GM21515 (cell line): ENCODE results near the gene TSC2.
A peak's percentile ranks its signal among the peaks of the same experiment; 100 is the strongest.

Source experiments
- ATAC-seq: cut with Tn5 transposase; IDR thresholded peaks from one replicate; pipeline ENCODE4 v1.9.1; 2021; ENCODE audit not compliant: unreplicated experiment

The TSC2 gene

DNA sequence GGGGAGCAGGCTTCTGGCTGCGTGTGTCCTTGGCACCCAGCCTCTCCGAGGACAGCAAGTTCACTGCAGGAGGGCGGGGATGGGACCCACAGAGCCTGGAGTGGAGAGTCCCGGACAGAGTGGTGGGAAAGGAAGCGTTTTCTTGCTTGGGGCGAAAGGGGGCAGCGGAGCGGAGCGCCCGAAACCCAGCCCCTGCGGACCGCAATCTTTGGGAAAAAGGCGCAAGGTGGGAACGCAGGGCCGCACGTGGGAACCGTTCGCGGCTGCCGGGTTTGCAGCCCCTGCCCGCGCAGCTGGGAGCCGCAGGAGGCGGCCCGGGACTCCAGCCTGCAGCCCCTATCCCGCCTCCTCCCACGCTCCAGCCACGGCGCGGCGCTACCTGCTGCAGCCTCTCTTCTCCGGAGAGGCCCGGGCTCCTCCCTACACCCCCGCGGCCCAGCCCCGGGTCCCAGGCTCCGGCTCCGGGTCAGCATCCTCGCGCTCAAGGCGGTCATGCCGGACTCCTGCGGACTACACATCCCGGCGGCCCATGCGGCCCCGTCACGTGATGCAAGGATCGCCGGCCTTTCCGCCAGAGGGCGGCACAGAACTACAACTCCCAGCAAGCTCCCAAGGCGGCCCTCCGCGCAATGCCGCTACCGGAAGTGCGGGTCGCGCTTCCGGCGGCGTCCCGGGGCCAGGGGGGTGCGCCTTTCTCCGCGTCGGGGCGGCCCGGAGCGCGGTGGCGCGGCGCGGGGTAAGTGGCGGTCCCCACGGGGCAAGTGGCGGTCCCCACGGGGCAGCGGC lies at the start of gene TSC2, which contains the start of gene NTHL1:
TSC2 (plus strand) TSS at position 656 of the 786 bp plus-strand sequence. CDS start 631 bp downstream, outside the sequence.
NTHL1 (minus strand) TSS at position 505 of the 786 bp plus-strand sequence; CDS start at position 494, 11 bp downstream.
- ATAC-seq: peak; percentile 93

DNA sequence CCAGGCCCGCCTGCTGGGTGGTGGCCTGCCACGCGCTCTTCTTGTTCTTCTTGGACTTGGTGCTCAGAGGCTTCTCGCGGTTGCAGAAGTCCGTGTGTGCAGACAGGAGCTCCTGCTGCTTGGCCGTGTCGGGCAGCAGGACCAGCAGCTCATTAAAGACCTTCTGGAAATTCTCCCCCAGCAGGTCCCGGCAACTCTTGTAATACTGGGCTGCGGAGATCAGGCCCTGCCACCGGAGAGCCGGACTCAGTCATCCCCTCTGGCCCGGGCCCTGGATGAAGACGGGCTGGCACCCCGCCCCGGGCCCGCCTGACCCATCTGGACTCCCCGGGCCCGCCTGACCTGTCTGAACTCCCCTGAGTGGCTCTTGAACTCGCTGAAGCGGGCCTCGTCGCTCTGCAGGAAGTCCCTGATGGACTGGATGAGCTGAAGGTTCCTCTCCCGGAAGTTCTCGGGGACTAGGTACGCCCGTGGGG lies 49.4 kb upstream of the TSC2 start:
- ATAC-seq: no peak

DNA sequence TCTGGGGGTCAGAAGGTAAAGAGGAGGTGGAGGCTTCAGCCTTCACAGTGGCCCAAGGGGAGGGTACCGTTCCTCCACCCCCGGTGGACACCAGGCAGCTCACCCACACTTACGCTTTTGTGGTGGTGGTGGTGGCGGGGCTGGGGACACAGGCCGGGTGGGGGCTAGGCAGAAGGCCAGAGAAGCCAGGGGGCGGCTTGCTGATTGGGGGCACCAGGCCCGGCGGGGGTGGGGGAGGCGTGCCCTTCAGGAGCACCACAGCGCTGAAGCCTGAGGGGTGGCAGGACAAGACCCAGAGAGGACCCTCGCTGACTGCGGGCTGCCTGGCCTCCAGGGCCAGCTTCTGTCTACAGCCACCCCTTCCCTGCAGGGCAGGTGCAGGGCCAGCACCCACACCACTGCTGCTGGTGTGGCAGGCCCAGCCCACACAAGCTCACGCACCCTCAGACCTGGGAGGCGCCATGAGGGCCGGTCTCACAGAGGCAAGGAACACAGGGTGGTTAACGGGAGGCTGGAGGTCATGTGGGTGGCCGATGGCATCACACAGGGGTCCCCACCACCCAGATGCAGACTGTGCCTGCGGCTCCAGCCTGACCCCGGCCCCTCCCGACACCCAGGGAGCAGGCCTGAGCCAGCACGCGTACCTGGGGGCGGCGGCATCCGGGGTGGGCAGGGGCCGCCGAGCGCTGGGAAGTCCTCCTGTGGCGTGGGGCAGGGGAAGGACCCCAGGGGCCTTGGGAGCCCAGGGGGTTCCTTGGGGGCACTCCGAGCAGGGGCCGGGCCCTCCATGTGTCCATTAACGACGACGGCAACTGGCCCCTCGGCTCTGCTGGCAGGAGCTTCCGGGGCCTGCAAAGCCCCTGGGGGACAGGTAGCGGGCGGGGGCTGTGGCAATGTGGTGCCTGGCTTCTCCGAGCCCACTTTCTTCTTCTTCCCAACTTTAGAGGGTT lies 48.7 kb upstream of the TSC2 start:
- no peak for ATAC-seq

DNA sequence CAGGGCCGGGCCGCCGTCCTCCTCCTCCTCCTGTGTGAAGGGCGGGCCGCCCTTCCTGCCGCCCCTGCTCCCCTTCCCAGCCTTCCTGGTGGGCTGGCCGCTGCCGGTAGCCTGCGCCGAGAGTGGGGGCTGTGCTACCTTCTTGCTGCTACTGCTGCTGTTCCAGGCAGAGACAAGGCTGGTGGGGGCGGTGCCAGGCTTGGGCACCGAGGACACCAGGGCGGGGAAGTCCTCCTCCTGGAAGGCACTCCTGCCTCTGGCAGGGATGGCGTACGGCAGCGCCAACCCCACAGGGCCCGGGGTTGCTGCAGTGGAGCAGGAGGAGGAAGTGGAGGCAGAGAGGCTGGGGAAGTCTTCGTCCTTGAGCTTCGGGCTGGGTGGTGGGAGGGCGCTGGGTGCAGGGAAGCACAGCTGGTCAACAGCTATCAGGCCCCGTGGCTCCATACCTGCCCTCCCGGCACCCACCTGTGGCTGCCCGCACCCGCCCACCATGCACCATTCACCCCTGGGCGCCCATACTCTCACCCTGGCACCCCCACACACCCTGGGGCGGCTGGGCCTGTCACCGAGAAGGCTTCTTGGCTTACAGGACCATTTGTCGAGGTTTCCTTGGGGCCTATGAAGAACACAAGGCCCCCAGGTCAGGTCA lies 47.8 kb upstream of the TSC2 start:
- ATAC-seq: no peak

DNA sequence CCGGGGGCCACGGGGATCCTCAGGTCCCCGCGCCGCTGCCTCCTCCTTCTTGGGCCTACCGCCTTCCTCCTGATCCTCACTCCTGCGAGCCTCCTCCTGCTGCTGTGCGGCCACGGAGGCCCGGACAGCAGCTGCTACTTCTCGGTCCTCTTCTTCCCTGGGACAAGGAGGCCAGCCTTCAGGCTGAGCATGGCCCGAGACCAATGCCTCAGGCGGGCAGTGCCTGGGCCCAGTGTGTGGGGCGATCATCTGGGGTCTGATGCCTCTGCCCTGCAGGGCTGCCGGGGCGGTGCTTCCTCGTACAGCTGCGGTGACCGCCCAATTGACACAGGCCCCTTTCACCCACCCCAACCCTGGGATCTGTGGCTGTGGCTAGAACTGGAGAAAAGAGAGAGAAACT lies 46.8 kb upstream of the TSC2 start:
- ATAC-seq: no peak

DNA sequence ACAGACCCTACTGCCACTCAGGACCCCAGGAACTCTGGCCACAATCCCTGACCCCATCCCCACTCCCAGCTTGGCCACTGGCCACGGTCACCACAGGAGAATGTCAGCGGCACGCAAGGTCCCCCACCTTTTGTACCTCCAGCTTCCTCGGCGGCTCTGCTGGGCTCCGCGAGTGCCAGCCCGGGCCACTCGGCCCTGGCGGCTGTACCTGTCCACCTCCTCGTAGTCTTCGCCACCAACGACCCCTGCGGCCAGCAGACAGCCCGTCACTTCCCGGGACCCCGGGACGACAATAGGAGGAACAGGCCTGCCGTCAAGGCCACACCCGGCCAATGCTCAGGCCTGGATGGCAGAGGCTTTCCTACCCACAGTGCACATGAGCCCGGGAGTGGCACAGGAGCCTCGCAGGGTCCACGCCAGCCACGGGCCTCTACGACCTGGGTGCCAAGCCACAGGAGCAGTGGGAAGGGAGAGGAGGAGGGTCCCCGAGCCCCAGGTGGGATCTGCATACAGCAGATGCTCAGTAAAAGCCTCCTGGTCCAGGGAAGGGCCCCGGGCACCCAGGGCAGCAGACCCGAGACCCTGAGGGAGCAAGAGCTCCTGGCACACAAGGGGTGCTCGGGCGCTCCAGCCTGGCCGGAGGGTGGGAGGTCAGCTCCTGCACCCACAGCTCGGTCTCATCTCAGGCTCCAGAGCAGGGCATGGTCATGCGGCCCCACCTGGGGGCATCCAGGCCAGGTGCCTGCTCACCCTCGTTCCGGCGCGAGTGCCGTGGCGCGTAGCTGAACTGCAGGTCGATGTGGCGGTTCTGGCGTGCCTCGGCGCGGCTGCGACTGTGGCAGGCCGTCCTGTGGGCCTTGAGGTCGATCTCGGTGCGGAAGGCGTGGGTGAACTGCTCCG lies 46.1 kb upstream of the TSC2 start:
- no peak for ATAC-seq

DNA sequence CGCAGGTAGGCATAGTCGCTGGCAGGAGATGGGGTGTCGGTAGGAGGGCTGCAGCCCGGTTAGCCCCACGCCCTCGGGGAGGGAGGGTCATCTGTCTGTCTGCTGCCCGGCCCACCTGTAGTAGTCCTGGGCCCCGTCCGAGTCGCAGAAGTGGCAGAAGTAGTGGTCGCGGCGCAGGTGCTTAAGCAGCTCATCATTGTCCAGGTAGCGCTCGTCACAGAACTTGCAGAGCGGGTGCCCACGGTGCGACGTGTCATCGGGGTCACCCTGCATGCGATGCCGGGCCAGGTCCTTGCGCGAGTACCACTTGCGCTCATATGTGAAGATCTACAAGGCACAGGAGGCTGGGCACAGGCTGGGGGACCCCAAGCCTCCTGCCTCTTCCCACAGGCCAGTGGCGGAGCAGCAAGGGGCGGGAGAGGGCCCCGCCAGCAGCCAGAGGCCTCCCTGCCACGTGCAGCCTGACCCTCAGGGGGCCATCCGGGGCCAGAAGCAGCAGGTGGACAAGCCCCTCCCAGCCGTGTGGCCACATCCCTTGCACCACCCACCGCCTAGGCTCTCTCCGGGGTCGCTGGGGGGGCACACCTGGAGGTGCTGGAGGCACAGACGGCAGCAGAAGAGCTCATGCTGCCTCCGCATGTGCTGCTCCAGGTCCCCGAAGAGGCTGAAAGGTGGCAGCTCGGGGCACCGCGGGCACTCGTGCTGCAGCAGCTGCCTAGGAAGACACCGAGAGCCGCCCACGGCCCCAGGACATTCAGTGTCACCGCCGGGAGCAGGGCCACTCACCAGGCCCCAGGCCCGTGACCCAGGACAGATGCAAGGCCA lies 45.2 kb upstream of the TSC2 start:
- ATAC-seq: no peak

DNA sequence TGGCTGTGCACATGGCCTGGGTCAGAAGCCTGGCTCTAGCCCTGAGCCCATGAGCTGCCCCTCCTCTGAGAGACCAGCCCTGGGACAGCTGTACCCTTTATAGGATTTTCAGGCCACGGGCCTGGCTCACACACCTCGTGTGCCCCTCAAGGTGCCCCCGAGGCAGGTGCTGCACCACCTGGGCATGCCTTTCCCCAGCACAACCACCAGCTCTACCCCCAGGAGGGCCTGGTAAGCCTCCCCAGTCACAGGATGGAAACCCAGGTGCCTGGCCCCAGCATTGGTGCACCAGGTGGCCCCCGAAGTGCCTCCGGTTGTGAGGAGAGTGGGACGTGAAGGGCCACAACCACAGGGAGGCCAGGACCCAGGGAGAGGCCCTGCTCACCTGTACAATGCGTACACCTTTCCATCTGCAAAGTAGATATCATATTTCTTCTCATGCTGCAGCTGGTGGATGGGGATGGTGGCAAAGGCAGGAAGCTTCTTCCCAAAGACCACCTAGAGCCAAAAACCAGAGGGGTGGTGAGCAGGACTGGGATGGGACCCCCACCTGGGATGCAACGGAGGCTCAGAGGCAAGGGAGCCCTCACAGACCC lies 44.5 kb upstream of the TSC2 start:
- ATAC-seq: no peak

DNA sequence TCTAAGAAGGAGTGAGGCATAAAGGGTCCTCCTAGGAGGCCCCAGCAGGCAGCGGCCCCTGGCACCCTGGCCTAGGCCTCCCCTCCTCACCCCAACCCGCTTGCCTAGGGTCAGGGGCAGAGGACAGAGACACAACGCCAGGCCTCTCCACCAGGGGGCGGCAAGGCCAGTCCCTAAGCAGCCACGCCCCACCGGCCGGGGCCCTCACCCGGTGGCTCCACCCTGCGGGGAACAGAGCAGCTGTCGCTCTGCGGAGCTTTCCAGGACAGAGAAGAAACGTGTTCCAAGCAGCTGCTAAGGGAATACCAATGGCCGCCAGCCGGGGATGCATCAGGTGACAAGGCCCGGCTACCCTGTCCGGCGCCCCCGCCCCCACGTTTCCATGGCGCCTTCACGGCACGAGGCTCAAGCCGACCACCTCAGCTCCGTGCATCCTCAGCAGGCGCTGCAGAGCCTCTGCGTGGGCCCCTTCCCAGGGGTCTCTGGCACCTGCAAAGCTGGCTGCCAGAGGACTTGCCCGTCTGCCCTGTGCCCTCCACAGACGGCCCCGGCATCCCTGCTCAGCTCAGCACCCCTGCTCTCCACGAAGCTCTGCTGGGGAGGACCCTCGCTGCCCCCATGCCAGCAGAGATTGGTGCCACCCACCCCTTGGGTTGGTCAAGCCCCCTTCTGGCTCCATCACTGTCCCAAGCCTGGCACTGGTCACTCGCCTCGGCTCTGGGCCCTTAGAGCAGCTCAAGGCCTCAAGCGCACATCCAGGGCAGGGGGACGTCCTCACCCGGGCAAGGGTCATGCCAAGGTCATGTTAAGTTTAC lies 43.8 kb upstream of the TSC2 start:
- ATAC-seq: no peak

DNA sequence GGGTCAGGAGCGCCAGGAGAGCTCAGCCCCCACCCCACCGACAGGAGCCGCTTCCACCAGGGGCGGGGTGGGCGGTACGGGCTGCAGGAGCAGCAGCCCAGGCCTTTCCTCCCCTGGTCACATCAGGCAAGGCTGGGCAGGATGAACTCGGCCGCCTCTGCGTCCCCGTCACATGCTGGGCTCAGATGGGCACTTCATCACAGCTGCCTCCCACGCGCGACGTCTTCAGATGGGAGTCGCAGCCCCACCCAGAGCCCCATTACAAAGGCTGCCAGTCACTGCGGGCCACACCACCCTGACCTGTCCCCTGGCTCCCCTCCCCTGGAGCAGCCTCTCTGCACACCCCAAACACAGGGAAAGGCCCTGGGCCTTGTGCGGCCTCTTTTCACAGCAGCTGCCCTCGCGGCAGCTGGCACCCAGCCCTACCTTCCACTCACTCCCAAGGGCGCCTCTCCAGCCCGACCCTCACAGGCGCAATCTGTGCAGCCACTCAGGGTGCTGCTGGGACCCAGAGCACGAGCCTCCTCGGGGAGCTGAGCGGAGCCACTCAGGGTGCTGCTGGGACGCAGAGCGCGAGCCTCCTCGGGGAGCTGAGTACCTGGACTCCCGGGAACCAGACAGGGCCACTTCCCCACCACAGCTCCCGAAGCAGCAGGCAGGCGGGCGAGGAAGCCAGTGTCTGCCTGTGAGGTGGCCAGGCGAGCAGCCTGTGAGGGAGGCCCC lies 42.8 kb upstream of the TSC2 start:
- ATAC-seq: no peak

DNA sequence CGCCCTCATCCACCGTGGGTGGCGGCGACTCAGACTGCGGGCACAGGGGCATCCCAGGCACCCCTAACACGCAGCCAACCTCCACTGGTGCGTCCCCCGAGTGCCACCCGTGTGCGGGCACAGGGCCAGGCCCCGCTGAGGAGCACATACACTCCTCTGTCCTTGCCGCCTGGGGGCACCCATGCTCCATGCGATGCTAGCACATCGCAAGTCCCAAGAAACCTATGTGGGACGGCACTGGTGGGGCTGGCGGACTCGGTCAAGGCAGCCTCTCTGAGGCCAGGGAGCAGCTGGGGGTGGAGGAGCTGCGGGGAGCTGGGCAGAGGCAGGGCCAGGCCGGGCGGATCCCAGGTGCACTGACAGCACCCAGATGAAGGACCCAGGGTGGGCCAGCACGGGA lies 42.1 kb upstream of the TSC2 start:
- no peak for ATAC-seq

DNA sequence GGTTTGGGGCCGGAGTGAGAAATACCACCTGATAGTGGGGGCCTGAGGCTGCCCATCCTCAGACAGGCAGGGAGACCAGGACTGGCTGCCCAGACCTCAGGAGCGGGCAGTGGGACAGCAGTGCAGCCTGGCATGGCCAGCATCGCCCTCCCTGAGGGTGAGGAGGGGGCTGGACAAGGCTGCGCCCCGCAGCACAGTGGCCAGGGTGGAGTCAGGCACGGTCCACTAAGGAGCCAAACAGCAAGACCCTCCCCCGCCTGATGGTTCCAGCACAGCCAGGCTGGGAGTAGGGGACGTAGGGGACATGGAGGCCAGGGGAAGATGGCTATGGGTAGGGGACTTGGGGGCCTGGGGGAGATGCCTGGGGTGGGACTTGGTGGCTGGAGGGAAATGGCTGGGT lies 41.5 kb upstream of the TSC2 start:
- ATAC-seq: no peak

DNA sequence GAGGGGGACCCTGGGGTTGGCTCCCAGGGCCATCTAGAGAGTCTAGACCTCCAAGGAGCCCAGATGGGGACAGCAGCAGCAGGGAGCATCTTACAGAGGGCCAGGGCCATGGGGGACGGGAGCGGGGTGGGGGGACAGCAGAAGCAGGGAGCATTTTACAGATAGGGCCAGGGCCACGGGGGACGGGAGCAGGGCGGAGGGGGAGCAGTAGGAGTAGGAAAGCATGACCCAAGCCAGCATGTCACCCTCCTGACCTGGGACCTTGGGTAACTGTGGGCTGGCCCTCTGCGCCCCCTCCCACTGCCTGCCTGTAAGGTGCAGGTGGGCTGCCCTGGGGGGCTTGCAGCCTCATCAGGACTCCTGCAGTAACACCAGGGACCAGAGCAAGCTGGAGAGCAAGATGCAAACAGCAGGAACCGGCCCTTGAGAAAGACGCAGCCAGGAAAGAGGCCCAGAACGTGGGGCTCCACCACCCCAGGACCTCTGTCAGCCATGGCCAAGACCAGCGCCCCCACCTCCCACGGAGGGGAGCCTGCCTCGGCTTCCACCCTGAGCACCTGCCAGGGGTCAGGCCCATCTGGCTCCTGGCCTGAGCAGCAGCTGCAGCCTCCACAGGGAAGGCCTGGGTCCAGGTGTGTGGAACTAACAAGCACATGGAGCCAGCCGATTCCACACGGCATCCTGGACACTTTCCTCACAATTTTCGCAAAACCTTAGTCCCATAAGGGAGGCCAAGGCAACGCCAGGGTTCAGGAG lies 40.5 kb upstream of the TSC2 start:
- ATAC-seq: no peak

DNA sequence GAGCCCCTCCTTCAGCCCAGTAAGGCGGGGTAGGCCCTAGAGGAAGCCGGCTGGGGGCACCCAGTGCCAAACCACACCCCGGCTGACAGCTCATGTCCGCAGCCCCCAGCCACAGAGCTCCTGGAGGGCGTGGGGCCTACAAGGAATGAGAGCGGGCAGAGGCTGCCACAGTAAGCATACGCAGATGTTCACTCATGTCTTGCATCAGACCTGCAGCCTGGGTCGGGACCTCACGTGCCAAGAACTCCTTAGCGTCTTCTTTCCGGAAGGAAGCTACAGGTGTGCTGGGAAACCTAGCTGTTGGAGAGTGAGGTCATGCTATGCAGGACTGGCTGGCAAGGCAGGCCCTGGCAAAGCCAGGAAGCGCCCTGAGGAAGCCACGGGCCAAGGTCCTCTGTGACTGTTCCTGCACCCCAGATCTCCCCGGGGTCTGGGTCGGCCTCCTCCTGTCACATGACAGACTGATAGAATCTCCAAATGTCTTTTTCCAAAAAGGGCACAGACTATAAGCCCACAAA lies 39.7 kb upstream of the TSC2 start:
- no peak for ATAC-seq

DNA sequence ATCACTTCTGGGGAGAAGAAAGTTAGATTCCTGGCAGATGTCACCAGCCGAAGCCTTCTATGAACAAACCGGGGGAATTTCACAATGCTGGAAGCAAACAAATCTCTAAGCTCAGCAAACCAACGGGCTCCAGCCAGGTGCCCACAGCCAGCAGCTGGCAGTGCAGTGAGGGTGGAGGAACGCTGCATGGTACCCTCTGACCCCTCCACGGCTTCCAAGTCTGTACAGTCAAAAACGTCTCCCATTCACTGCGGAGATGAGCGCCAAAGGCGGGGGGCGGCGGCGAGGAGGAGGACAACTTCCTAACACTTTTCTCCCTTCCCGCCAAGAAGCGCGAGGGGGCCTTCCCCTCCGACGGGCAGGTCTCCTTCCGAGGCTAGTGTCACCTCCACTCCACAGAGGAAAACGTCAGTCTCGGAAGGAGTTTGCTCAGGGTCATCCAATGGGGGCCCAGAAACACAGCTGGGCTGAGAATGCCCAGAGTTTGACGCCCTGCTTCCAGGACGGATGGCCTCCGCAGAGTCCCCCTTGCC lies 39.1 kb upstream of the TSC2 start:
- no peak for ATAC-seq

DNA sequence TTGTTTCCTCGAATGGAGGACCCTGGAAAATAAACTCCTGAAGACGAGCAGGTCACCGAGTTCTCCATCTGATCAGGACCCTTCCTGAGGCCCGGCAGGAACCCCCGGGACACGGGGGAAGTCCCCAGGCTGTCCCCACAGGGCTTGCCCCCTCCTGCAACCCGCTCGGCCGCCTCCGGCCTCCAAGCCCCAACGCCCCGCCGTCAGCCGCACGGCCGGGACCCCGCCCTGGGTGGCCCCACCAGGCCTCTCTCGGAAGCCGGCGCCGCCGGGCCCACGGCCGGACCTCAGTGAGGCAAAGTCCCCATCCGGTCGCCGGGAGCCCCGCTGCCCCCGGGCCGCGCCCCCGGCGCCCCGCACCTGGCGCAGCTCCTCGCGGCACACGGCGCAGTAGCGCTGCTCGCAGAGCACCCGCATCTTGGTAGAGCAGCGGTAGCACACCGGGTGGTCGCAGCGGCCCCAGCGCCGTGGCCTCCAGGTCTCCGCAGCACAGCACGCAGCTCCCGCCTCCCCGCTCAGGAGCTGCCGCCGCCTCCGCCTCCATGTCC lies 38.5 kb upstream of the TSC2 start:
- peak; percentile 30 for ATAC-seq
